Heart right ventricle (tissue), 16 donors: ENCODE measurements around the gene HOXA1. TPM values are rescaled to one million over a fixed set of nuclear protein-coding genes. Genes with fewer than 3 reads are reported as not detected.

ENCODE experiments used
- ATAC-seq, 8 donors: fragments of 200-7000 bp; cut with Tn5 transposase; one replicate each; pipeline ENCODE4 v1.9.1; 2020; ENCODE audit warnings: mild to moderate bottlenecking in 8 of 8, moderate library complexity in 8 of 8, moderate number of reproducible peaks in 1 of 8
- DNase-seq, 2 donors: peaks; one replicate each; pipeline ENCODE4 v3.0.0-alpha.2; 2020
- H3K27ac ChIP-seq, 10 donors: fragments of 200-600 bp; sonication (generic) in 2 of 10; one replicate each; pipeline versions ENCODE4 v1.5.0 to v1.8.0; 2020 to 2022; ENCODE audit warnings: mild to moderate bottlenecking in 3 of 10
- H3K27me3 ChIP-seq, 7 donors: fragments of 200-600 bp; one replicate each; pipeline ENCODE4 v1.8.0; 2021 to 2022; ENCODE audit warnings: mild to moderate bottlenecking in 2 of 7
- H3K36me3 ChIP-seq, 9 donors: fragments of 200-600 bp; sonication (generic) in 1 of 9; one replicate each; pipeline versions ENCODE4 v1.5.0 to v1.8.0; 2020 to 2022; ENCODE audit warnings: mild to moderate bottlenecking in 2 of 9
- H3K4me1 ChIP-seq, 9 donors: fragments of 200-600 bp; sonication (generic) in 1 of 9; one replicate each; pipeline versions ENCODE4 v1.5.0 to v1.8.0; 2020 to 2022; ENCODE audit warnings: mild to moderate bottlenecking in 4 of 9
- H3K4me3 ChIP-seq, 10 donors: fragments of 200-600 bp; sonication (generic) in 2 of 10; one replicate each; pipeline versions ENCODE4 v1.5.0 to v1.8.0; 2020 to 2022; ENCODE audit warnings: mild to moderate bottlenecking in 7 of 10, moderate library complexity in 2 of 10
- H3K9me3 ChIP-seq, 11 donors: fragments of 200-600 bp in 10 of 11; sonication (generic) in 2 of 11; one replicate each; pipeline versions ENCODE4 v1.5.0 to v1.8.0; 2013 to 2022; ENCODE audit warnings: mild to moderate bottlenecking in 2 of 11, control low read depth in 1 of 11, moderate library complexity in 1 of 11
- CTCF ChIP-seq, 9 donors: fragments of 200-600 bp; sonication (generic) in 2 of 9; IDR thresholded peaks; one replicate each; pipeline versions ENCODE4 v1.5.0 to v1.8.0; 2021 to 2022; ENCODE audit warnings: antibody characterized with exemption in 9 of 9, mild to moderate bottlenecking in 5 of 9, moderate library complexity in 1 of 9
- WGBS, 2 donors: extraction: QIAGEN DNeasy Blood & Tissue Kit; methylation state at CpG; one replicate each; pipeline ENCODE4 v1.1.7; 2013; ENCODE audit warnings: inconsistent platforms in 1 of 2; 5-methylcytosine and 5-hydroxymethylcytosine counted together
- intact Hi-C, 10 donors: fragments of 100-400 bp; cut with DNase I; formaldehyde crosslinking; loops; one replicate each; pipeline versions ENCODE4 v1.11.1 to v1.14.2; 2022
- polyA plus RNA-seq, 2 donors: library from polyadenylated mRNA; stranded (reverse); fragments of 200-250 nt; gene quantifications; one replicate each; pipeline ENCODE4 v1.2.3, GENCODE V29; 2013
- total RNA-seq, 10 donors: library from RNA; stranded (reverse); fragmentation: NEBNext Ultra II Directional in 3 of 10; extraction: Animal tissue kit (Norgen Biotek cat#: 25700) in 3 of 10; gene quantifications; one replicate each; pipeline versions ENCODE4 v1.2.1 to v1.2.4, GENCODE V29; 2021 to 2023
- donor health status: Arrhythmogenic right ventricular cardiomyopathy.
- donor health status: ischemic (EF 13 %, LVEDD 7.1; RV severe dilation, severe dysfunction).
- donor health status: healthy with polysubstance abuse.
- donor health status: DM: no; HTN: yes; CAD: no.
- donor health status: DM: no; HTN: no; CAD: no.
- donor health status: ischemic (EF 25% LVEDD 6.9; RV normal size, moderate dysfunction).
- donor health status: ischemic (EF 25% LVEDD 5.7; RV mildly dilated, moderate dysfunction).
- donor health status: healthy.
- donor health status: DM: yes; HTN: yes; CAD: no.
- donor health status: Ischemic cardiomyopathy.
- donor health status: ischemic (EF 35%, LVEDD 5.7; RV mildly dilated, moderate dysfunction).
- donor health status: nonischemic (EF 11% LVEDD 7.7; RV severe dilation, severe dysfunction).
- donor health status: DM: yes; HTN: yes; CAD: no.
- donor health status: PGD.
- donor health status: ischemic (EF 29% LVEDD 5.4; RV normal size, mild dysfunction).
- donor health status: nonischemic (EF 23%, LVEDD 6.1; RV moderate dilation, normal function).

HOXA1 gene
- total and polyA plus RNA-seq, 12 donors = 0.07 to 0.37 (median 0.15) TPM; not detected in 9

- DNase-seq (no peak), ATAC-seq (no peak)
- 78 to 82% methylated on average over 1 of the region's 1 CpG for WGBS, 2 donors
- no peak overlapping the region for H3K27ac ChIP-seq
- H3K9me3 ChIP-seq = no peaks in the 10 kb centered on the region
- peaks cover 0 to 67% (median 40%) of the 10 kb centered on the region in 7 donors for H3K27me3 ChIP-seq
- peaks cover 0 to 5% (median 0%) of the 10 kb centered on the region in 9 donors for H3K4me1 ChIP-seq
- intact Hi-C loops = no loop called here
- no peaks in the 10 kb centered on the region for H3K36me3 ChIP-seq
- no peak overlapping the region for H3K4me3 ChIP-seq
- no peak for TF ChIP-seq CTCF (IDR thresholded peaks at IDR 0.05)
Measured at GRCh38 chr7:27082171-27082570, 13.6 kb downstream of the HOXA1 start.

GRCh38 chr7:27080844-27081436 lies 14.9 kb downstream of the HOXA1 start:
- H3K27me3 ChIP-seq = peaks cover 0 to 55% (median 29%) of the 10 kb centered on the region in 7 donors
- H3K27ac ChIP-seq = no peak overlapping the region
- no peak for ATAC-seq
- WGBS, 2 donors = 29 to 49% methylated on average over 4 of the region's 4 CpGs
- peaks cover 0 to 5% (median 0%) of the 10 kb centered on the region in 9 donors for H3K4me1 ChIP-seq
- H3K9me3 ChIP-seq = no peaks in the 10 kb centered on the region
- no peak overlapping the region for H3K4me3 ChIP-seq
- TF ChIP-seq CTCF (IDR thresholded peaks at IDR 0.05) = no peak
- DNase-seq = no peak
- intact Hi-C loops = no loop called here
- H3K36me3 ChIP-seq = no peaks in the 10 kb centered on the region

GRCh38 chr7:27079234-27079975 lies 16.4 kb downstream of the HOXA1 start:
- no peak overlapping the region for H3K4me3 ChIP-seq
- no peak overlapping the region for H3K27ac ChIP-seq
- H3K36me3 ChIP-seq = no peaks in the 10 kb centered on the region
- no peak for DNase-seq
- peaks cover 0 to 5% (median 0%) of the 10 kb centered on the region in 9 donors for H3K4me1 ChIP-seq
- no peak for TF ChIP-seq CTCF (IDR thresholded peaks at IDR 0.05)
- no peak for ATAC-seq
- peaks cover 0 to 9% (median 0%) of the 10 kb centered on the region in 11 donors for H3K9me3 ChIP-seq
- H3K27me3 ChIP-seq = peaks cover 0 to 54% (median 18%) of the 10 kb centered on the region in 7 donors
- WGBS, 2 donors = 93 to 100% methylated on average over 1 of the region's 1 CpG
- intact Hi-C loops = no loop called here

GRCh38 chr7:27078616-27079233 lies 17.1 kb downstream of the HOXA1 start:
- peaks cover 0 to 5% (median 0%) of the 10 kb centered on the region in 9 donors for H3K4me1 ChIP-seq
- H3K27ac ChIP-seq = no peak overlapping the region
- ATAC-seq = no peak
- intact Hi-C loops = no loop called here
- DNase-seq = no peak
- 89 to 92% methylated on average over 5 of the region's 5 CpGs for WGBS, 2 donors
- no peak overlapping the region for H3K4me3 ChIP-seq
- H3K27me3 ChIP-seq = peaks cover 0 to 56% (median 21%) of the 10 kb centered on the region in 7 donors
- no peak for TF ChIP-seq CTCF (IDR thresholded peaks at IDR 0.05)
- peaks cover 0 to 9% (median 0%) of the 10 kb centered on the region in 11 donors for H3K9me3 ChIP-seq
- no peaks in the 10 kb centered on the region for H3K36me3 ChIP-seq
